ENCODE data around the gene KHDC1.
"Not testable (repeated sequence)": the region's sequence is repeated elsewhere in the genome, so short reads cannot be mapped to it uniquely, and the experiment has no call there.

GRCh38 chr6:73310503-73310845 is 47.5 kb upstream of the KHDC1 start:
- TF ChIP-seq CTCF (IDR thresholded peaks at IDR 0.05; ENCODE audit: low read depth, low read length); EZH2phosphoT487 (IDR thresholded peaks at IDR 0.05; ENCODE audit: low read depth): not testable (repeated sequence)
